ENCODE data around the gene ALOX5AP. TPM values are rescaled to one million over a fixed set of nuclear protein-coding genes. Genes with fewer than 3 reads are reported as not detected.

Gene ALOX5AP
- total and polyA plus RNA-seq, 12 donors = 2.8 to 122 (median 39.8) TPM

DNA sequence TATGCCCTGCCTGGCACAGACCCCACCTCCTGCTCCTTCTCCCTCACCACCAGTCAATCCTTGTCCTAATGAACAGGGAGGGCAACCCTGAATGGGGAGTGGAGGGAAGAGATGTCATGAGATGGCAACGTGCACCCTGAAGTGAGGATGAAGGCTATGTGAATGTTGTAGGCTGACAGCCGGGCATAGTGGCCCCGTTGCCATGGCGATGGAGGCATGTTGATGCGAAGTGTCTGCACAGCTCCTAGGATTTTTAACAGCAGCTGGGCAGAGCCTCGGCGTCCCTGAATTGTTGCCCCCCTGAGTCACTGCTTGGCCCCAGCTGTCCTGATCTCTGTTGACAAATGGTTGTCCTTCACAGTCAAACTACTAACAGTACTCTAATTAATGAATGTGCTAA is 4.8 kb upstream of the ALOX5AP start:
- intact Hi-C loops (cut with DNase I) = no loop called here
- Histone ChIP-seq H3K27me3 (no peaks in the 10 kb centered on the region), H3K4me1 (replicated peaks in 1 of 2) (no peaks in the 10 kb centered on the region), H3K9me3 (replicated peaks in 1 of 3) (no peaks in the 10 kb centered on the region), H3K36me3 (replicated peaks in 1 of 2) (no peaks in the 10 kb centered on the region), H3K27ac (no peak overlapping the region), H3K4me3 (no peak overlapping the region)
- WGBS, 4 donors = 49 to 71% (median 57%) methylated on average over 7 of the region's 7 CpGs
- TF ChIP-seq POLR2A (IDR thresholded peaks at IDR 0.05) = no peak
- TF ChIP-seq, protein P1, sequence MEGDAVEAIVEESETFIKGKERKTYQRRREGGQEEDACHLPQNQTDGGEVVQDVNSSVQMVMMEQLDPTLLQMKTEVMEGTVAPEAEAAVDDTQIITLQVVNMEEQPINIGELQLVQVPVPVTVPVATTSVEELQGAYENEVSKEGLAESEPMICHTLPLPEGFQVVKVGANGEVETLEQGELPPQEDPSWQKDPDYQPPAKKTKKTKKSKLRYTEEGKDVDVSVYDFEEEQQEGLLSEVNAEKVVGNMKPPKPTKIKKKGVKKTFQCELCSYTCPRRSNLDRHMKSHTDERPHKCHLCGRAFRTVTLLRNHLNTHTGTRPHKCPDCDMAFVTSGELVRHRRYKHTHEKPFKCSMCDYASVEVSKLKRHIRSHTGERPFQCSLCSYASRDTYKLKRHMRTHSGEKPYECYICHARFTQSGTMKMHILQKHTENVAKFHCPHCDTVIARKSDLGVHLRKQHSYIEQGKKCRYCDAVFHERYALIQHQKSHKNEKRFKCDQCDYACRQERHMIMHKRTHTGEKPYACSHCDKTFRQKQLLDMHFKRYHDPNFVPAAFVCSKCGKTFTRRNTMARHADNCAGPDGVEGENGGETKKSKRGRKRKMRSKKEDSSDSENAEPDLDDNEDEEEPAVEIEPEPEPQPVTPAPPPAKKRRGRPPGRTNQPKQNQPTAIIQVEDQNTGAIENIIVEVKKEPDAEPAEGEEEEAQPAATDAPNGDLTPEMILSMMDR (IDR thresholded peaks at IDR 0.05) = no peak
- peak in 2 of 7 donors; percentile 18 to 62 for DNase-seq

DNA sequence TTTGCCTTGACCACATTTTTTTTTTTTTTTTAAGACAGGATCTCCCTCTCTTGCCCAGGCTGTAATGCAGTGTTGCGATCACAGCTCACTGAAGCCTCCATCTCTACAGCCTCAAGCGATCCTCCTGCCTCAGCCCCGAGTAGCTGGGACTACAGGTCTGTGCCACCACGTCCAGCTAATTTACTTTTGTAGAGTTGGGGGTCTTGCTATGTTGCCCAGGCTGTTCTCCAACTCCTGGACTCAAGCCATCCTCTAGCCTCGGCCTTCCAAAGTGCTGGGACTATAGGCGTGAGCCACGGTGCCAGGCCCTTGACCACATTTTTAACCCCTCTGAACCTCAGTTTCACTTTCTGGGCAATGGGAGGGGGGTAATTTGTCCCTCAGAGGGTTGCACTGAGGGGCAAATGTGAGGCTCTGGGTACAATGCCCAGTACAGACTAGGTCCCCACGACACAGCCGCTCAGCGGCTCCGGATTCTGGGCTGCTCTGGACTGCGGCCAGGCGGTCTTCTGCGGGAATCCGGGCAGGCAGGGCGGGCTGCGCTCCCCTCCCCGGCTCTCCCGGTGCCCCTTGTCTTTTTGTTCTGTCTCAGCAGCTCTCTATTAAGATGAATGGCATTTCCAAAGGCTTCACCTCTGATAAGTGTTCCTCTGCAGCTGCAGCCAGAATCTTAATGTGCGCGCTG is 3.8 kb upstream of the ALOX5AP start:
- no peak overlapping the region for H3K27ac ChIP-seq
- TF ChIP-seq POLR2A (IDR thresholded peaks at IDR 0.05) = no peak
- TF ChIP-seq, protein P1 (IDR thresholded peaks at IDR 0.05) = no peak
- no peaks in the 10 kb centered on the region for H3K27me3 ChIP-seq
- no peaks in the 10 kb centered on the region for H3K36me3 ChIP-seq (replicated peaks in 1 of 2)
- H3K9me3 ChIP-seq (replicated peaks in 1 of 3) = no peaks in the 10 kb centered on the region
- WGBS, 4 donors = 59 to 73% (median 67%) methylated on average over 18 to 21 of the region's 21 CpGs
- H3K4me3 ChIP-seq = peak overlapping the region in 1 of 4 donors; percentile 26
- DNase-seq = no peak
- intact Hi-C loops (cut with DNase I) = no loop called here
- no peaks in the 10 kb centered on the region for H3K4me1 ChIP-seq (replicated peaks in 1 of 2)

DNA sequence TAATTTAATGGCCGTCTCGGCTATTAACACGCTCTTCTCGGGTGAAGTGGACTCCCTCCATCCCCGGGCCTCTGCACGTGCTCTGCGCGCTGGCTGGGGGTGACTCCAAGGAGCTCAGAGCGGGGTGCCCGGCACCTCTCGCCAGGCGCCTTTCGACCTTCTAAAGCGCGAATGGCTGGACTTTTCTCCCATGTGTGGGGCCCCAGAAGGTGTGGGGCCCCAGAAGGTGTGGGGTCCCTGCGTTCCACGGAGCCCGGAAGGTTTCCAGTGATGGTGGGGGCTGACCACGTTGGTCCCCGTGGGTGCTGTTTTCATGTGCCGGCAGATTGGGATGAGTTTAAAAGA is 3.3 kb upstream of the ALOX5AP start:
- H3K4me1 ChIP-seq (replicated peaks in 1 of 2) = no peaks in the 10 kb centered on the region
- H3K27ac ChIP-seq = no peak overlapping the region
- 68 to 75% (median 74%) methylated on average over 21 of the region's 21 CpGs for WGBS, 4 donors
- H3K27me3 ChIP-seq = no peaks in the 10 kb centered on the region
- H3K4me3 ChIP-seq = peak overlapping the region in 1 of 4 donors; percentile 26
- no peaks in the 10 kb centered on the region for H3K9me3 ChIP-seq (replicated peaks in 1 of 3)
- DNase-seq = no peak
- intact Hi-C loops (cut with DNase I) = no loop called here
- H3K36me3 ChIP-seq (replicated peaks in 1 of 2) = no peaks in the 10 kb centered on the region
- no peak for TF ChIP-seq POLR2A (IDR thresholded peaks at IDR 0.05)
- TF ChIP-seq, protein P1 (IDR thresholded peaks at IDR 0.05) = no peak

DNA sequence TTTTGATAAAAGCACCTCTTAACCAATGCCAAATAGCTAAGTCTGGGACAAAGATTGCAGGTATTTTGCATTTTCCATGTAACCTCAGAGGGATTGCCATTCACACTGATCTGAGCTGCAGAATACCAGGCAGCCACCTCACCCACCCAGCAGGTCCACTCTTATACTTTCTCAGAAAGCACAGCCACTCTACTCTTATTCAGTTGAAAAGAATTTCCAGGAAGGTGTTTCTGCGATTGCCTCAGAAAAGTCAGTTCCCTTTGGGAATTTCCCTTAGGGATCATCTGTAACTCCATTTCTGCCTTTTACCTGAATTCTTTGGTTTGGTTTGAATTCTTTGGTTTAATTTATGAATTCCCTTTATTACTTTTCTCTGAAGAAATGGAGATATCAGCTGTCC is 904 bp upstream of the ALOX5AP start:
- no peak for DNase-seq
- no peak overlapping the region for H3K4me3 ChIP-seq
- no peaks in the 10 kb centered on the region for H3K36me3 ChIP-seq (replicated peaks in 1 of 2)
- H3K9me3 ChIP-seq (replicated peaks in 1 of 3) = no peaks in the 10 kb centered on the region
- TF ChIP-seq POLR2A (IDR thresholded peaks at IDR 0.05) = no peak
- TF ChIP-seq, protein P1 (IDR thresholded peaks at IDR 0.05) = no peak
- 65 to 95% (median 72%) methylated on average over 1 of the region's 1 CpG for WGBS, 4 donors
- H3K27me3 ChIP-seq = no peaks in the 10 kb centered on the region
- intact Hi-C loops (cut with DNase I) = no loop called here
- H3K4me1 ChIP-seq (replicated peaks in 1 of 2) = peaks cover 0 to 5% of the 10 kb centered on the region in 2 donors
- no peak overlapping the region for H3K27ac ChIP-seq
